ENCODE measurements around the gene SEPTIN5.

Gene SEPTIN5

GRCh38 chr22:19747551-19747950 is 33.2 kb downstream of the SEPTIN5 start:
- TF ChIP-seq, protein P1, sequence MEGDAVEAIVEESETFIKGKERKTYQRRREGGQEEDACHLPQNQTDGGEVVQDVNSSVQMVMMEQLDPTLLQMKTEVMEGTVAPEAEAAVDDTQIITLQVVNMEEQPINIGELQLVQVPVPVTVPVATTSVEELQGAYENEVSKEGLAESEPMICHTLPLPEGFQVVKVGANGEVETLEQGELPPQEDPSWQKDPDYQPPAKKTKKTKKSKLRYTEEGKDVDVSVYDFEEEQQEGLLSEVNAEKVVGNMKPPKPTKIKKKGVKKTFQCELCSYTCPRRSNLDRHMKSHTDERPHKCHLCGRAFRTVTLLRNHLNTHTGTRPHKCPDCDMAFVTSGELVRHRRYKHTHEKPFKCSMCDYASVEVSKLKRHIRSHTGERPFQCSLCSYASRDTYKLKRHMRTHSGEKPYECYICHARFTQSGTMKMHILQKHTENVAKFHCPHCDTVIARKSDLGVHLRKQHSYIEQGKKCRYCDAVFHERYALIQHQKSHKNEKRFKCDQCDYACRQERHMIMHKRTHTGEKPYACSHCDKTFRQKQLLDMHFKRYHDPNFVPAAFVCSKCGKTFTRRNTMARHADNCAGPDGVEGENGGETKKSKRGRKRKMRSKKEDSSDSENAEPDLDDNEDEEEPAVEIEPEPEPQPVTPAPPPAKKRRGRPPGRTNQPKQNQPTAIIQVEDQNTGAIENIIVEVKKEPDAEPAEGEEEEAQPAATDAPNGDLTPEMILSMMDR (IDR thresholded peaks at IDR 0.05; ENCODE audit: control insufficient read depth, insufficient read depth, low read depth, low read length, missing control alignments) = no peak
- no peak overlapping the region for H3K4me3 ChIP-seq (ENCODE audit: control insufficient read depth, low read depth, low read length)

DNA sequence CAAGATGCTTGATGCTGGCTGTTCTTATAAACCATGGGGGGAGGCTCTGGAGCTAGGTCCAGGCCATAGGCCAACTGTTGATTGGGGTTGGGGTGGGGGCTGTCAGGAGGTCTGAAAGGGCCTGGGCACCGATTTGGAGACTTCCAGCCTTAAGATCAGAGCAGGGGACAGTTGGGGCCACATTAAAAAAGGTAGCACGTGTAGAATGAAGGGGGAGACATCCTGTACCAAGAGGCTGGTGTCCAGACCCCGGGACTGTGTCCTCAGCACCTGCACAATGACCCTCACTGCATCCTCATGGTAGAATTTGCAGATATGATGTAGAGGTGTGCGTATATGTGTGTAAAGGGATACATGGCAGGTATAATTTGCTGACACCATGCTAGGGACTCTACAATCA is 33.8 kb downstream of the SEPTIN5 start:
- TF ChIP-seq, protein P1 (IDR thresholded peaks at IDR 0.05; ENCODE audit: control insufficient read depth, insufficient read depth, low read depth, low read length, missing control alignments) = no peak
- no peak for DNase-seq (ENCODE audit: low read depth)
- H3K4me3 ChIP-seq (ENCODE audit: control insufficient read depth, low read depth, low read length) = no peak overlapping the region

More at GRCh38 chr22:19747551-19747950, 33.2 kb downstream of the SEPTIN5 start:
- no peak for DNase-seq (ENCODE audit: low read depth)

- no peak overlapping the region for H3K4me3 ChIP-seq (ENCODE audit: control insufficient read depth, low read depth, low read length)
- DNase-seq (ENCODE audit: low read depth) = no peak
- TF ChIP-seq, protein P1 (IDR thresholded peaks at IDR 0.05; ENCODE audit: control insufficient read depth, insufficient read depth, low read depth, low read length, missing control alignments) = no peak
These were observed 34.8 kb downstream of the SEPTIN5 start for GRCh38 chr22:19748991-19749664.

- no peak for DNase-seq (ENCODE audit: low read depth)
- H3K4me3 ChIP-seq (ENCODE audit: control insufficient read depth, low read depth, low read length) = no peak overlapping the region
- TF ChIP-seq, protein P1 (IDR thresholded peaks at IDR 0.05; ENCODE audit: control insufficient read depth, insufficient read depth, low read depth, low read length, missing control alignments) = no peak
These were observed 35.6 kb downstream of the SEPTIN5 start for GRCh38 chr22:19749876-19750275.

DNA sequence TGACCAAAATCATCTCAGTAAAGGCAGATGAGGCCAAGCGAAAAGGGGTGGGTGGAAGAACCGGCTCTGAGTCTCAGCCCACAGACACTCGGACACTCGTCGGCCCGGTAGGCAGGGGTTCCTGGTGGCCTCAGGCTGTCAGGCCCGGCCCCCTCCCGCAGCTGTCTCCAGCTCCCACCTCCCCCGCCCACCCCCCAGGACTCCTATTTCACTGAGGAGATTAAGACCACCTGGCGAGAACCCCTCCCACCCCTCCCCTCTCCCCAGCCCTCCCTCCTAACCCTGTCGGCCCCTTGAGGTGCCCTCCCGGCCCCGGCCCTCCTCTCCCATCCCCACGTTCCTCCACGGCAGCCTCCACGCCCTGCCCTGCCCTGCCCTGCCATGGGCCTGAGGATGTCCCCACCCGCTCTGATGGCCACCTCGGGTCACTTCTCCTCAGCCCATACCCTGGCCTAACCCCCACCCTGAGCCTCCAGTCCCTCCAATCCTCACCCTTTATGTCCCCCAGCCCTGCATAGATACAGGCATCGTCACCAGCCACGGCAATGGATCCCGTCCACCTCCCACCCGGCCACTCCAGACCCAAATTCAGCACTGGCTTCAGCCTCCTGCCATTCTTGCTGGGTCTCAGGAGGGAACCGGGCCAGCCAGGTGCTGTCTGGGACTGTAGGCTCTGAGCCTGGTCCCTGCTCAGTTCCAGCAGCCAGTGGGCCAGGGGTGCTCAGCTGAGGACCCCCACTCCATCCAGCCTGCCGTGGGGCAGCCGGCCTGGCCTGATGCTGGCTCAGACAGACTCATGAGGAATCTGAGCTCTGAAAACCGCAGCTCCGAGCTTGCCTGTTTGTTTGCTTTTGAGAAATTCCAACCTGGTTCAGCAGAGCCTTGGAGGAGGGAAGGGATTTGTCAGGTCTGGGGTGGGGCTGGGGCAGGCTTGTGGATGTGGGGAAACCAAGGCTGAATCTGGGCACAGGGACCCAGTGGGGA is 36.5 kb downstream of the SEPTIN5 start:
- DNase-seq (ENCODE audit: low read depth) = no peak
- H3K4me3 ChIP-seq (ENCODE audit: control insufficient read depth, low read depth, low read length) = no peak overlapping the region
- TF ChIP-seq, protein P1 (IDR thresholded peaks at IDR 0.05; ENCODE audit: control insufficient read depth, insufficient read depth, low read depth, low read length, missing control alignments) = no peak

DNA sequence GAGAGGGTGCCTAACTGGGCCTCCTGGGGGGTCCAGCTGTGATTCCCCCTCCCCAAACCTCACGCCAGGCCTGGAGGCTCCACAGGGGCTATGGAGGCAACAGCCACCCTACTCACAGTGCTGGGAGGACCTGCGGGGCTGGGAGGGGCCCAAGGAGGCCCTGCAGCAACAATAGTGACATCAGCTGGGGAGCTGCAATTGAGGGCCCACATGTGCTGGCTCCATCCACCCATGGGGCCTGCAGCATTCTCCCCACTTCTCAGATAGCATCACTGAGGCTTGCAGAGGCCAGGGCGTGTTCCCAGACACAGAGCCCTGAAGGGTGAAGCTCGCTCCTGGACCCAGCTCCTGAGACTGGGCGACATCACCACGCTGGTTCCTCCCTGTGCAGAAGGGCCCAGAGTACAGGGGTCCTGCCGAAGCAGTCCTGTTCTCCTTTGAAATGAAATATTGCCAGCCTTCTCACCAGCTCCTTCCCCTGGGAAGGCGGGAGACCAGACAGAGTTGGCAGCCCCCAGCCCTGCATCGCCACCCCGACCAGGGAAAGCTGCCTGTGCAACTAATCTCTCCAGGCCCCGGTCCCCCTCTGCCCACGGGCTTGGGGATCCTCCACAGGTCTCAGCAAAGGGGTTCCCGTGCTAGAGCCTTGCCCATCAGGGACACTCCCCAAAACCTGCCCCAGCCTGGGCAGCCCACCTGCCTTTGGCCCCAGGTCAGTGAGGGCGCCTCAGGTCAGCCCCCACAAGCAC is 37.4 kb downstream of the SEPTIN5 start:
- TF ChIP-seq, protein P1 (IDR thresholded peaks at IDR 0.05; ENCODE audit: control insufficient read depth, insufficient read depth, low read depth, low read length, missing control alignments) = no peak
- H3K4me3 ChIP-seq (ENCODE audit: control insufficient read depth, low read depth, low read length) = no peak overlapping the region
- no peak for DNase-seq (ENCODE audit: low read depth)

Measured in AG09309 (cell line).